ENCODE measurements around the gene PCDHA2.
"Not testable (repeated sequence)": the region's sequence is repeated elsewhere in the genome, so short reads cannot be mapped to it uniquely, and the experiment has no call there.

Gene PCDHA2

GRCh38 chr5:140794595-140795258 is at the start of gene PCDHA2:
Gene PCDHA2, plus strand, starts transcription at chr5:140794852.
- DNase-seq: no peak

DNA sequence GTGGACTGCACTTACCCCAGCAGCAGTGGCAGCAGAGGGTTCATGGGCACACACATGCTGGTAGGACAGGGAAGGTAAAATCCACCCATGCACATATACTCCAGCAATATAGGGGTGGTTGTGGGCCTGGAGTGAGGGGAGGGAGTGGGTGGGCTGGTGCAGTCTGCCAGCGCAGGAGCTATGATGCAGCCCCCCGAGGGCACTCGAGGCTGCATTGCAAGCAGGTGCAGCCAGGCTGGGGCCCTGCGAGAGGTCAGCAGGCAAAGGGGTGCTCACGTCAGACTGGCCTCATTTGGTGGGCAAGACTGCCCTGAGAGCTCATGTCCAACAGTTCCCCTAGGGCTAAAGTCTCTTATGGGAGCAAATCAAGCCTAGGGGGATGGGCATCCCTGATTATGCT is 41.1 kb upstream of the PCDHA2 start:
- DNase-seq: no peak

DNA sequence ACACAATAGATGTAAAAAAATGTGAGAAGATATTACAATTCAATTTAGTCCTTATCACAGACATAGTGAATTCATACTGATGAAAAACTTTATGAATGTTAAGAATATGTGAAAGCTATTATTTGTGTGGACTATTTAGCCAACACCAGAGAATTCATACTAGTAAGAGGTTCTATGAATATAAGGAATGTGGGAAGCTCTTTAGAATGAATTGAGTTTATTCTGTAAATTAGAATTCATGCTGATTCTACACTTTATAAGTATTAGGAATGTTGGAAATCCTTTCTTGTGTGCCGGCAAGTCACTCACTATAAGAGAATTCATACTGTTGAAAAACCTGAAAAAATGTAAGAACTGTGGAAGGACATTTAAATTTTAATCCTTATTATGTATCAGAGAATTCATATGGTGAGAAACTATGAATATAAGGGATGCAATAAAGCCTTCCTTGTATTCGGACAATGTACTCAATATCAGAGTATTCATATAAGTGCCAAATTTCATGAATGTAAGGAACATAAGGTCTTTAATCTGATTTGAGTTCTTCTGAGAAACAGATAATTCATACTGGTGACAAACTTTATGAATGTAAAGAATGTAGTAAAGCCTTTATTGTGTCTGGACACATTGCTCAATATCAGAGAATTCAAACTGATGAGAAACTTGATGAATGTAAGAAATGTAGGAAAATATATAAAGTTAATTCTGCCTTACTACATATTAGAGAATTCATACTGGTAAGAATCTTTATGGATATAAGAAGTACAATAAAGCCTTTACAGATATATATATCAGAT is 30.3 kb upstream of the PCDHA2 start:
- peak; percentile 6 for DNase-seq

GRCh38 chr5:140767444-140767843 is 27.2 kb upstream of the PCDHA2 start:
- DNase-seq: no peak

DNA sequence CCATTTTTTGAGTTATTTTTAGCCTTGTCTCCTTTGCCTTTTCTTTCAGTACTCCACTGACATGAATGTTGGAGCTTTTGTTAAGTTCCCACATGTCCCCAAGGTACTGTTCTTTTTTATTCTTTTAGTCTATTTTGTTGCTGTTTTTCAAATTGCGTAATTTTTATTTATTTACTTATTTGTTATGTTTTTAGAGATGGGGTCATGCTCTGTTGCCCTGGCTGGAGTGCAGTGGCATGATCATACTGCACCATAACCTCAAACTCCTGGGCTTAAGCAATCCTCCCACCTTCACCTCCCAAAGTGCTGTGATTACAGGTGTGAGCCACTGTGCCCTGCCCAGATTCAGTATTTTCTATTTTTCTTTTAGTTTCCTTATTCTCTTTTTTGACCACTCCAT is 14.1 kb upstream of the PCDHA2 start:
- DNase-seq: no peak

- peak; percentile 5 for DNase-seq
Observed at GRCh38 chr5:140785905-140786686, 8.6 kb upstream of the PCDHA2 start, which contains the start of gene PCDHA1. Gene PCDHA1, plus strand, starts transcription at chr5:140786140.

- not testable (repeated sequence) for DNase-seq
Observed at GRCh38 chr5:140787422-140787821, 7.2 kb upstream of the PCDHA2 start.

GRCh38 chr5:140787849-140788504 is 6.7 kb upstream of the PCDHA2 start:
- DNase-seq: not testable (repeated sequence)

DNA sequence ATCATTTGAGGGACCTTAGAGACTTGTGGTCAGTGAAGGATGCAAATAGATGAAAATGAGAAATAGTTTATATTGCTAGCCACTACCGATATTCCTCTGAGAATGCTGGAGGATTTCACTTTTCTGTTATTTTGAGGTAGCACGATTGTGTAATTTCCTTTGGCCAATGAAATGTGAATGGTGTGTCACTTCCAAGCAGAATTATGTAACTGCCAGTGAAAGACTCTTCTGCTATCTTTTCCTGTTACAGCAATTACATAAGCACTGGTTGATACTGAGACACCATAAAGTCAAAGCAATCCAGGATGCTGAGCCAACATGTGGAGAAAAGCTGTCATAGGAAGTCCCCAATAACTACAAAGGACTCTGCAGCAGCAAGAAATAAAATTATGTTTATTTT is 3.6 kb upstream of the PCDHA2 start:
- no peak for DNase-seq

DNA sequence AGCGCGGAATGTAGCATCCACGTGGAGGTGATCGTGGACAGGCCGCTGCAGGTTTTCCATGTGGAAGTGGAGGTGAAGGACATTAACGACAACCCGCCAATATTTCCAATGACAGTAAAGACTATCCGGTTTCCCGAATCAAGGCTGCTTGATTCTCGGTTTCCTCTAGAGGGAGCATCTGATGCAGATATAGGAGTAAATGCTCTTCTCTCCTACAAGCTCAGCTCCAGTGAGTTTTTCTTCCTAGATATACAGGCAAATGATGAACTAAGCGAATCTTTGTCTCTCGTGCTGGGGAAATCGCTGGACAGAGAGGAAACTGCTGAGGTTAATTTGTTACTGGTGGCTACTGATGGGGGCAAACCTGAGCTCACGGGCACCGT is 598 bp downstream of the PCDHA2 start:
- DNase-seq: peak; percentile 3

GRCh38 chr5:140796072-140796717 is 1.5 kb downstream of the PCDHA2 start:
- DNase-seq: not testable (repeated sequence)

- no peak for DNase-seq
Observed at GRCh38 chr5:140796718-140797095, 2.1 kb downstream of the PCDHA2 start.

GRCh38 chr5:140800816-140801493 is 6.3 kb downstream of the PCDHA2 start, which contains the start of gene PCDHA3:
Gene PCDHA3, plus strand, starts transcription at chr5:140801057.
- DNase-seq: peak; percentile 9

DNA sequence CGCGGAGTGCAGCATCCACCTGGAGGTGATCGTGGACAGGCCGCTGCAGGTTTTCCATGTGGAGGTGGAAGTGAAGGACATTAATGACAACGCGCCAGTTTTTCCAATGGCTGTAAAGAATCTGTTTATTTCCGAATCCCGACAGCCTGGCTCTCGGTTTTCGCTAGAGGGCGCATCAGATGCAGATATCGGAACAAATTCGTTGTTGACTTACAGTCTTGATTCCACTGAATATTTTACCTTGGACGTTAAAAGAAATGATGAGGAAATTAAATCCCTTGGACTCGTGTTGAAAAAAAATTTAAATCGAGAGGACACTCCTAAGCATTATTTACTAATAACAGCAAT is 6.8 kb downstream of the PCDHA2 start:
- DNase-seq: no peak

DNA sequence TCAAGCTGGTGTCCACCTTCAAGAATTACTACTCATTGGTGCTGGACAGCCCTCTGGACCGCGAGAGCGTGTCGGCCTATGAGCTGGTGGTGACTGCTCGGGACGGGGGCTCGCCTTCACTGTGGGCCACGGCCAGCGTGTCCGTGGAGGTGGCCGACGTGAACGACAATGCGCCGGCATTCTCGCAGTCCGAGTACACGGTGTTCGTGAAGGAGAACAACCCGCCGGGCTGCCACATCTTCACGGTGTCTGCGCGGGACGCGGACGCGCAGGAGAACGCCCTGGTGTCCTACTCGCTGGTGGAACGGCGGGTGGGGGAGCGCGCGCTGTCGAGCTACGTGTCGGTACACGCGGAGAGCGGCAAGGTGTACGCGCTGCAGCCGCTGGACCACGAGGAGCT is 7.7 kb downstream of the PCDHA2 start:
- DNase-seq: not testable (repeated sequence)

GRCh38 chr5:140802781-140803271 is 8.2 kb downstream of the PCDHA2 start:
- no peak for DNase-seq

DNA sequence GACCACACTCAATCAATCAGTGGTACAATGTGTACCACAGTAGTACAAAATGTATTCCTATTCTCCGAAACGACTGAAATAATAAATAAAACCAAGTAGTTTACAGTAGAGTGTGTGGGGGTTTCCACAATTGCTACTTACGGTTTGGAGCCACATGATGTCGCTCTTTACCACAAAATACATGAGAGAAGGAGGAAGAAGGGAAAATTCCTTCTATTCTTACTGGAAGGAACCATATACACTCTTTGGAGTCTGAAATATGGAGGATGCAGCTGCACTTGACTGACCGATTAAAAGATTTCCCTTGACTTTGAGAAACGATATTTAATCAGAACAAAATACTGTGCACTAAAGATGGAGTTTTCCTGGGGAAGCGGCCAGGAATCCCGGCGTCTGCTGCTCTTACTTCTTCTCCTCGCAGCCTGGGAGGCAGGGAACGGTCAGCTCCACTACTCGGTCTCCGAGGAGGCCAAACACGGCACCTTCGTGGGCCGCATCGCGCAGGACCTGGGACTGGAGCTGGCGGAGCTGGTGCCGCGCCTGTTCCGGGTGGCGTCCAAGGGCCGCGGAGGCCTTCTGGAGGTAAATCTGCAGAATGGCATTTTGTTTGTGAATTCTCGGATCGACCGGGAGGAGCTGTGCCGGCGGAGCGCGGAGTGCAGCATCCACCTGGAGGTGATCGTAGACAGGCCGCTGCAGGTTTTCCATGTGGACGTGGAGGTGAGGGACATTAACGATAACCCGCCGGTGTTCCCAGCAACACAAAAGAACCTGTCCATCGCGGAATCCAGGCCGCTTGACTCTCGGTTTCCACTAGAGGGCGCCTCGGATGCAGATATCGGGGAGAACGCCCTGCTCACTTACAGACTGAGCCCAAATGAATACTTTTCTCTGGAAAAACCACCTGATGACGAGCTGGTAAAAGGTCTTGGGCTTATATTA is 12.5 kb downstream of the PCDHA2 start, which contains the start of gene PCDHA4:
Gene PCDHA4, plus strand, starts transcription at position 235 of the 942 bp plus-strand sequence.
- peak; percentile 22 for DNase-seq

- DNase-seq: not testable (repeated sequence)
Observed at GRCh38 chr5:140808241-140808888, 13.7 kb downstream of the PCDHA2 start.

- no peak for DNase-seq
Observed at GRCh38 chr5:140808889-140809291, 14.2 kb downstream of the PCDHA2 start.
